Testis (tissue), 2 donors: ENCODE measurements around the gene HOXB3.

ENCODE experiments used
- POLR2A ChIP-seq: fragments of 450-650 bp; IDR thresholded peaks from one replicate; pipeline ENCODE4 v1.6.1; 2017; ENCODE audit warnings: antibody characterized with exemption, mild to moderate bottlenecking, moderate library complexity
- TF ChIP-seq, protein P1 (sequence below), 3 experiments: fragments of 450-650 bp in 2 of 3; fragments of 200-600 bp in 1 of 3; sonication (generic) in 1 of 3; IDR thresholded peaks; one replicate each; pipeline ENCODE4 v1.5.1; 2016 to 2019; ENCODE audit warnings: antibody characterized with exemption in 3 of 3, mild to moderate bottlenecking in 2 of 3, moderate library complexity in 1 of 3

DNA sequence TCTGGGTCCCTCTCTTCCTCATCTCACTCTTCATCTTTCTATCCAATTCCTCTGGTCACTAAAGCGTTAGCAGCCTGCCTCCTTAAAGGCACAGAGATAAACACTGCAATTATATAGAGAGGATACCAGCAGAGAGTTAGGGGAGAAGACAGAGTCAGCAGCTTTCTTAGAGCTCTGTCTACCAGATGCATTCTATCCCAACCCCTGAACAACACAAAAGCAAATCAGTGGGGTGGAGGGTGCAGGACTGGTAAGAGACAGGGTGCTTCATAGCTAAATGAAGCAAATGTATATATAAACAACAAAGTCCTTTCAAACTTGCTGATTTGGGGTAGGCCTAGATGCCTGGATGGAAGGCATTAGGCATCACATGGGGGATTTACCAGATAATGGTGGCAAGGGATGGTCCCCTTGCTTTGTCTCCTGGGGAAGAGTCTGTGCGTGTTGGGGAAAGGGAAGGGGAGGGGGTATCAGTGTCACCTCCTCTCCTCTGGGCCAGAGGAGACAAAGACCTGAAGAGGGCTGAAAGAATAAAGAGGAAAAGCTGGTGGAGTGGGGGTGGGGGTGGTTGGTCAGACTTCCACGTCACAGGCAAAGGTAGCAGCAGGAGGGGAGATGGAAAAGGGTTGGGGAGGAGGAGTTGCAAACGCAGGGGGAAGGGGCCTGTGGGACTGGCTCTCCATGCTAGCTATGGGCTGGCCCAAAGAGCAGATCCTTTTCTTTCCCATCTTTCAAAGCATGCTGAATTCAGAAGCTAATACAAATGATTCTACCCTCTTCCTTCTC lies 23.9 kb downstream of the HOXB3 start:
- TF ChIP-seq, protein P1, sequence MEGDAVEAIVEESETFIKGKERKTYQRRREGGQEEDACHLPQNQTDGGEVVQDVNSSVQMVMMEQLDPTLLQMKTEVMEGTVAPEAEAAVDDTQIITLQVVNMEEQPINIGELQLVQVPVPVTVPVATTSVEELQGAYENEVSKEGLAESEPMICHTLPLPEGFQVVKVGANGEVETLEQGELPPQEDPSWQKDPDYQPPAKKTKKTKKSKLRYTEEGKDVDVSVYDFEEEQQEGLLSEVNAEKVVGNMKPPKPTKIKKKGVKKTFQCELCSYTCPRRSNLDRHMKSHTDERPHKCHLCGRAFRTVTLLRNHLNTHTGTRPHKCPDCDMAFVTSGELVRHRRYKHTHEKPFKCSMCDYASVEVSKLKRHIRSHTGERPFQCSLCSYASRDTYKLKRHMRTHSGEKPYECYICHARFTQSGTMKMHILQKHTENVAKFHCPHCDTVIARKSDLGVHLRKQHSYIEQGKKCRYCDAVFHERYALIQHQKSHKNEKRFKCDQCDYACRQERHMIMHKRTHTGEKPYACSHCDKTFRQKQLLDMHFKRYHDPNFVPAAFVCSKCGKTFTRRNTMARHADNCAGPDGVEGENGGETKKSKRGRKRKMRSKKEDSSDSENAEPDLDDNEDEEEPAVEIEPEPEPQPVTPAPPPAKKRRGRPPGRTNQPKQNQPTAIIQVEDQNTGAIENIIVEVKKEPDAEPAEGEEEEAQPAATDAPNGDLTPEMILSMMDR (IDR thresholded peaks at IDR 0.05) = no peak
- TF ChIP-seq POLR2A = no peak
